Stimulated activated CD8-positive, alpha-beta memory T cell treated with anti-CD3 and anti-CD28 coated beads, Interleukin-4, amount 100 ng/mL, for 4 hours (primary cell): ENCODE data around the gene ZNF608.

Source experiments
- DNase-seq, 2 donors: peaks; one replicate each; pipeline ENCODE4 v3.0.0-alpha.2; 2020; ENCODE audit warnings: low read depth in 2 of 2, low spot score in 1 of 2

Gene ZNF608

DNA sequence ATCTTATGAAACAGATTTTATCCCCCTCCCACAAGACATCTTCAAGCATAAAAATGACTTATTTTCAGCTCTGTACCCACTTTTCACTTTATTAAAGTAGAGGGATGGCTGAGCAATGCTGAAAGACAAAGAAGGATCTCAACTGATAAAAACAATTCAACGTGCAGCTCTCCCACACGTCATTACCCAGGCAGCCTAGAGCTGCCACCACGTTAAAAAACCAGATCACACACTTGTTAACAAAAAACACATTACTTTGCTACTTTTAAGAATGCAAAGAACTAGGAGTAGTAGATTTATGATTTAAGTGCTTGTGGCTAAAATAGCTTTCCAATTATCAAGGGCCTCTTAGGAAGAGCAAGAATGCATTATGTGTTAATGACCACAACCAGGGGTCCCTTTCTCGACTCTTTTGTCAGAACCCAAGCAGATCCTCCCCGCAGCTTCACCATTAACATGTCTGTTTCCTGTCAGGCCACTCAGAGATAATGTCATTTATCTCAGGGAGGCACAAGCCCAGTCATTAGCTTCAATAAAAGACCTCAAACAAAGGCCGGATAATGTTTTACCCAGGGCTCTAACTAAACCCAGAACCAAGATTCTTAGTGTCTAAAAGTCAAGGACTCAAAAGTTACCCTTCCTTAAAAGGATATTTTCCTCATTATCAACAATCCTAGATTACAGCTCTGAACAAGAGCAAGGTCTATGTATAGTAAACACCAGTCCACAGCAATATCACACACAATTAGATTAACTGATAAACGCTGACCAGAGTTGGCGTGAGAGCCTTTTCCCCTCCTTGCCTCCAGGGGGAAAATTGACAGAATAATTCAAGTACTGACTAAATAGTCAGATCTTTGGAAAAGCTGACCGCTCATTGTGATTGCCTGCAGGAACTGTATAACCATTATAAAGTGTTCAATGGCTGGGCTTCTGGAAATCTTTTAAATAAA lies 7.5 kb downstream of the ZNF608 start:
- DNase-seq, result no peak

- DNase-seq, result no peak
These were observed 8.8 kb downstream of the ZNF608 start for GRCh38 chr5:124737651-124738050.

GRCh38 chr5:124736805-124737188 lies 9.6 kb downstream of the ZNF608 start:
- DNase-seq, result no peak

DNA sequence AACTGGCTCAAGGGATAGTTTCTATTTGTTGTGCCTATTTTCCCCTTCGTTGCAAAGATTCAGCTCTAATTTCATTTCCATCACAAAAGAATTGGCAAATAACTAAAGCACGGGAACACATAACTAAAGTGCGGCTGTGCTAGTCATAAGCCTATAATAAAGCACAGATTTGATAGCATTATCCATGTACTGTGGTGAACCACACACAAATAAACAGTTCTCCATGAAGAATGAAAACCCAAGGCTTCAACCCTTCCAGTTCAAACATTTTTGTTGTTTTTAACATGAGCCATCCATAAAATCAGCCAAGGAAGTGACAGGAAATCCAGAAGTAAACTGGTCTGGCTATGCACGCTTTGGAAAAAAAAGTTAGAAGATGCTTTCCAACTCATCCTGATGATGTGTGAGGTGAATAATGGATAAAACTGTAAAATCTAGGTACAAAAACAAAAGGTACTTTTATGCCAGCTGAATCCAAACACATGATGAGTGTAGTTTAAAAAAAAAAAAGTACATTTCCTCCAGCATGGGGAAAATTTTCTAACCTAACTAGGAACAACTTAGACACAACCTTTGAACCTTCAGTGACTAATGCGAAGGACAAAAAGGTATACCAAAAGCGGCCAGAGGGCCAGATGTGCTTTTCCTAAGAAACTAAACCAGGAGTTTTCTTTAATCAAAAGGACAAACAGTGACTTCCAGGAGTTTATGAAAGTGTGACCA lies 10.2 kb downstream of the ZNF608 start:
- DNase-seq, result no peak

DNA sequence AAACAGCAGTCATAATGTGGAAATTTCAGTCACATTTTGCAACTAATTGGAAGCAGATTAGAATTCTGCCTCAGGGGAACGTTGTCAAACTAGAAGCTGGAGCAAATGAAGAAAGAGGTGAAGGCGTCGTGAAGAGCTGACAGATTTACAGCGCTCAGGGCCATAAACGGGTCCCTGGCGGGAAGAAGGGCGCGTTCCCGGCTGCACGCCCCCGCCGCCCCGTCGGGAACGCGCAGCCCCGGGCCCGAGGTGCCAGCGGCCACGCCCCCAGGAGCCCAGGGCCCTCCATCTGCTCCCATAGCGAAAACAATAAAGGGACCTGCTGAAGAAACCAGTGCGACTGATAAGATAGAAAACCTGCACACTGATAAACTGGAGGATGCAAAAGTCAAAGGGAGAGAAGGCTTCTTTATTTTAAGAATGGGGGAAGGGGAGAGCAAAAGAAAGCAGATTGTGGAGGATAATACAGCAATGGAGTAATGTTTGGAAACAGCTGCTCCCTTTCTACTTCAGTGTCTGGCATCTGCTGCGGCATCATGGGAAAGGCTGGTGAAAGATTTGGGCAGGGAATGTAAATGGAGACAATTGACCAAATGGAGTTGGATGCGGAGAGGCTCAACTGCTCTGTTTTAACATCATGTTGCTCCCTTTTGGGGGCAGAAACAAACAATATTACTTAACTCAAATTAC lies 11.1 kb downstream of the ZNF608 start:
- DNase-seq, result no peak

DNA sequence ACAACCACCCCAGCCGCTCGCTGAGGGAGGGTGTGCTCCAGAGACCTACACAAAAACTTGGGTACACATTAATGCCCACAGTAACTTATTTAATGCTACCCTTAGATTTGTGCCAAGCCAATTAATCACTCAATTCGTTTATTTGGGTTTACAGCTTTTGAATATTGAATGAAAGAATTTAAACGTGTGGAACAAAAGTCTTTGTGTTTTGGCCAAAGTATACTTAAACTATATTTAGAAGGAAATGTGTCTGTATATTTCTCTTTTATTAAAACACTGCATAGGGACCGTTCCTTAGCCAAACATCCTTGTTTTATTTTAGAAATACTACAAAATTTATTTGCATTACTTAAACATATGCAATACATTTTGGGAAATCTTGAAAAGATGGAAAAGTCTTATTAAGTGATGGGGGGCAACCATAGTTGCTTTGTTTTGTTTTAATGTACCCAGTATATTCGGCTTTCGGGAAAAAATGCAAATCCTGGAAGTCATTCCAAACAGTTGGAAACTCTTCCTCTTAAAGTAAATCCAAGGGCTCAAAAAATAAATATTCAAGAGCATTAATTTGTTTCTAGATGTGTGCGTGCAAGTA lies 11.8 kb downstream of the ZNF608 start:
- DNase-seq, result no peak

DNA sequence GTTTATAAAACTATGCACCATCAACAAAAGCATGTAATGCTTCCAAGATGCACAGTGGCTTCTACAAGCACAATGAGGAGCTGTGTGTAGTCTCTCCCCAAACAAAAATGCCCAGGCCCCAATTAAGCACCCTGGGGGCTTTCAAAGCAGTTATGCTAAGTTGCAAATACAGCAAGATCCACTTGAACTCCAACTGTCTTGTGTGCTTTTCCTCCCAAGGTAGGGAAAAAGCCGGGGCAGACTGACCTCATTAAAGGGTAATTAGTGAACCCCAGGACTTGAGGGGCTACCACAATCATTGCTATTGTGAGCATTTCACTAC lies 13.1 kb downstream of the ZNF608 start:
- no peak for DNase-seq

DNA sequence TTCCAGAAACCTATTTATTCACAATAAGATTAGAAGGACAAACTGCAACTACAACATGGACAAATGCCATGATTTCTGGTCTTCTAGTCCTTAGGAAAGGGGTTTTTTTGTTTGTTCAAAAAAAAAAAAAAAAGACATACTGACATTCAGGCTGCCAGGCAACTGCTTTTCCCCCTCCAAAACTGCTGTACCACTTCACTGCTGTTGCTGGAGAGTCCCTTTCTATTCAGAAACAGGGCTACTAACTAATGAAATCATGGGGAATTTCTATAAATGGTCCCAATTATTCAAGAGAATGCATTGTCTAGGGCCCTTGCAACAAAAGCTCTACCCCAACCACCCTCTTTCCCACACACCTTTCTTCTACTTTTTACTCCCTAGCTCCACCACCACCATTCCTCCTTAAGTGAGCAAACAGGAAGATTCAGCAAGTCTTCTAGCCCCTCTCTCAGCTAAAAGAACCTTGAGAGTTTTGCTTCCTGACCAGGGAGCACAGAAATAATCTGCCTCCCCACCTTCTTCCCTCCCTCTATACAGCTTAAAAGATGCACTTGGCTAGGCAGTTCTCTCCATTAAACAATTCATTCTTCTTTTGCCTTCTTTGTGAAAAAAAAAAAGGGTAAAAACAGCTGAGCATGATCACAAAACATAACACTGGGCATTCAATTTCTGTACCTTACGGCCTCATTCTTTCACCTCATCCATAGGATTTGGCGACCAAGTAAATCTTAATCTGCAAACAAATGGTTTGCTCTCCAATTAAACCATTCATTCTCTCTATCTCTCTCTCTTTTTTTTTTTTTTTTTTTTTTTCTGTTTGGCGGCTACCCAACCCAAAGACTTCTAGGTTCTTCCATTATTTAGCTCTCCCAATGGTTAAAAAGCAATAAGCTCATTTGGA lies 13.8 kb downstream of the ZNF608 start:
- no peak for DNase-seq

DNA sequence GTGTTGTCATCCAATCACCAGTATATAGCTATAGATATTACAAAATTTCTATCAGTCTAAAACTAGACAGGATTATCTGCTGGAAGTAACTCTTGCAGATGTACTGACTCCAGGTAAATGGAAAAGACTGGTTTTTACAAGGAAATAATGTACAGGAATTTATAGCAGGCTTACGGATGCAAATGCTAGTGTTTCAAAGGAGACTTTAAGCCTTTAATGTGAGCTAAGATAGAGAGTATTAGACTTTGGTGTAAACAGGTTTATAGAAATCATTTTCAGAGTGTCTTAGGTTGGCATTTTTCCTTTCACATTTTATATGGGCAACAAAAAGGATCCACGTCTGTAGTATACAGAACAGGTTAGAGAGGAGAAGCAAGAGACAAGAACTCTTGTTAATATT lies 16.1 kb downstream of the ZNF608 start:
- DNase-seq, result no peak

DNA sequence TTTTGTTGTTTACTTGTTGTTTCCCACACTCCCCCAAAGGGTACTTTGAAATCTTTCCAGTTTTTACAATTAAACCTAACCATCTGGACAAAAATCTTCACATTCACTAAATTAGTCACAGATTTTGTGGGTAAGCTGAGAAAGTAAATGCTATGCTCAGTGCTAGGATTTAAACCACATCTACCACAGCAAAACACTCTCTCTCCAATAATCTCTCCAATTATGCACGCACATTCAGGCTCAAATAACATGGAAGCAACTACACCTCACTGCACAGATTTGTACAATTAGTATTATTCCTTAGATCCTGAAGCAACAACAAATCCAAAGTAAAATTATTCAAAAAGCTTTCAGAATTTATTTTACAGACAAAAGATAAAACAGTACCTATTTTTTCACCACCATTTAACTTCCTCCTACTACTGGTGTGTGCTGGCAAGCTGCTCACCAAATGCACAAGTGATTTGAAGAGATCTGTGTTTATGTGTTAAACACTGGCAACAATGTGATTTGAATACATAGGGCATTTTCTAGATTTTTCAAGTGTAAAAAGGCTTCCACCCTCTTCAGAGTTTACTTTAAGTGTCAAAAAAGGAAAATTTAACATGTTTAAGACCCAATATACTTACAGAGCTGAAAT lies 16.6 kb downstream of the ZNF608 start:
- no peak for DNase-seq

GRCh38 chr5:124728968-124729332 lies 17.5 kb downstream of the ZNF608 start:
- DNase-seq, result no peak

DNA sequence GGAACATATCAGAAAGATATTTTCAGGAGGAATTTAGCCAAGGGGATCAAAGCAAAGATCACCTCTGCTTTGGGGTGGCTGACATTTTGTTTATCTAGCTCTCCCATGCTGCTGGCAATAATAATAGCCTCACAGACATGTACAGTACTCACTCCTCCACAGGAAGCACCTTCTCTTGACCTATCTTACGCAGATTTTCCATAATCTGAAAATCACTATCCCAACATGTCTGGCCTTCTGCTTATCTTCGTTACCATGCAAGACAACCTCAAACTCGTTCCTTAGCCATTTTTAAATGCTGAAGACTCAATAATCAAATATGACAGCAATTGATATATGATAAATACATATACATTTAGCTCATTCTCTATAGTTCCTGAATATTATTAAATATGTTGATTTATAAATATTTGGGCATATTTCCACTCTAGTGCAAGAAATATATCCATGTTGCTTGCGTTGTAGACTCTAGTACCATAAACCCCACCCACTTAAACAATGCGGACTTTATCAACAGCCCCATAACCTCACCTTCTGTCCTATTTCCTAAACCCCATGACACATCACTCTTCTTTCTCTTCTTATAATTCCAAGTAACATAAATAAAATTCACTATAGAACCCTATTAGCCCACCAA lies 18.0 kb downstream of the ZNF608 start:
- no peak for DNase-seq

DNA sequence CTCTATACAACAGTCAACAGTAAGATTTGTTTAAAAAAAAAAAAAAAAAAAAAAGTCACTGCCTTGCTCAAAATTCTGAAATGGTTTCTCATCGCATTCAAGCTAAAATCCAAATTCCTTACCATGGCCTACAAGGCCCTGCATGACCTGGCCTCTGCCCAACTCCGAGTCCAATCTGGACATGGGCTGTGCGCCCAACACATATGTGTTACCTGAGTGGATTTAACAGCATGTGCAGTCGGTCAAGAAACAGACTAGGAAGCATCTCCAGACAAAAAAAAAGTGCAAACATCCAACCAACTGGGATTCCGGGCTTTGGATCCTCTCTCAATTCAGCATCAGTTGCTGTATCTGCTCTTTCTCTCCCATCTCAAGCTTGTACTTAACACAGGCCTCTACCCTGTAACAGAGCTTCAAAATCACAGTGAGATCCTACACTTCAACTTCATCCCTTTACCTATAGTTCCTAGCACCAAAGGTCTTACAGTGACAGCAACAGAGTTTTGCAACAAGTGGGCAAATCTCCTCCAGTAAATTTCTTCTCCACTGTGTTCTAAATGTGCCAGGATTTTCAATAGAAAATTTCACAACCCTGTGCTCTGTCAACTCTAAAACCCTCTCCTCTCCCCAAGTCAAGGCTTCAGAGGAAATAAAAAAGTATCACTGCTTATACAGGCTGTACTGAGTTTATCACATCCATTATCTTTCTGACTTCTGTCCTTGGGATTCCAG lies 19.6 kb downstream of the ZNF608 start:
- no peak for DNase-seq

- DNase-seq, result no peak
These were observed 20.7 kb downstream of the ZNF608 start for GRCh38 chr5:124725622-124726258.

- DNase-seq, result no peak
These were observed 21.4 kb downstream of the ZNF608 start for GRCh38 chr5:124725040-124725434.

DNA sequence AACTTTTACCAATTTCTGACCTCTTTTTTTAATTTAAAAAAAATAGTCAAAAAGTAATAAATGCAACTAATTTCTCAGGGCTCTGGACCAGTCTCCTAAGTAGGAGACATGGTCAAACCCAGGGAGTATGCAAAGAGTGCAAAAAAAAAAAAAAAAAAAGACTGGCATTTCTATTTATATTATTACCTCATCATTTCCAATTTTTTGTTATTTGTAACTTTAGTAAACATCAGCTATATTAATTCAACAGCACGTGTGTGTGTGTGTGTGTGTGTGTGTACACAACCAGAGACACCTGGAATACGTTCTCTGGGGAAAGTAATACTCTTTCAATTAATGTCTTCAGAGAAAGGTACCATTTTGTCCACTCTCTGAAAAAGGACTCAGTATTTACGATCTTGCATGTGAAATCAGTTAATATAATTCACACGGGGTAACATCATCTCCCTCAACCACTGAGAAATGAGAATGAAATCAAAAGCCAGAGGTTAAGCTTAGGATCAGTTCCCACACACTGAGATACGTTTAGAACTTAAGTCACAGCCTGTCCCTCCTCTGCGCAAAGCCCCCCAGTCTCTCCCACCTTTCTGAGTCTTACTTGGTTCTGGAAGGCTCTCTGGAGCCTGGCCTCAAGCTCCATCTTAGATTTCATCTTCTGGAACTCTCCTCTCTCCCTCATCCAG lies 21.9 kb downstream of the ZNF608 start:
- DNase-seq, result no peak

DNA sequence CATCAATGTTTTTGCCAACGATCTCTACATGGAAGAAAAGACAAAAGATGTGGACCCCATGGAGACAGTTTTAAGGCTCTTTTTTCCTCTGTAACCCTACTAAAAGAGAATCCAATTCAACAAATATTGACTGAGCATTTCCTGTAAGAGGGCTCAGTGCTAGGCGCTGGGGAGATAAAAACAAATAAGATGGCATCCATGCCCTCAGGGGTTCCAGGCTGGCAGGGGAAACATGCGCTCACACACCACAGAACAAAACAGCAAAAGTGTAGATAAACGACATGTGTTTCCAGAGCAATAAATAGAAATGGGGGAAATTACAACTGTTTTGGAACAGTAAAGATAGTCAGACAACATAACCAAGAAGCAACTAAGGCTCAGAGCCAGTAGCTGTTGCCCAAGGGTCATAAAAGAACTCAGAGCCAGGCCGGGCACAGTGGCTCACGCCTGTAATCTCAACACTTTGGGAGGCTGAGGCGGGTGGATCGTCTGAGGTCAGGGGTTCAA lies 25.2 kb downstream of the ZNF608 start:
- DNase-seq, result no peak

DNA sequence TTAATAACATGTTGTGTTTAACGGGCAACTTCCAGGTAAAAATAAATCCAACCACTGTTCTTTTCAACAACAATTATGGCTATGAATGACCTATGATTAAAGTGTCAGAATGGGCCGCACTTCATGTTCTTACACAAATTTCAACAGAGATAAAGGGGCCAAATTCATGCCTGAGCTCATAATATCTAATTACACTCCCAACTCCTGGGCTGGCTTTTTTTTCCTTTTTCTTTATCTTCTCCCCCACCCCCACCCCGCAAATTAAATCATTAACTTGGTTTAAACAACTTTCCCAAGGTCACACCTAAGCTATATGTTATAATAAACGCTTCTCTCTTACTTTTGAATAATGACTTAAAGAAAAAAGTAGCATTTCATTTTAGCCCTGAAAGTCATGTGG lies 25.8 kb downstream of the ZNF608 start:
- no peak for DNase-seq
